Measurements from ENCODE around the gene PRAC1. TPM values are rescaled to one million over a fixed set of nuclear protein-coding genes. Genes with fewer than 3 reads are reported as not detected.
A peak's percentile ranks its signal among the peaks of the same experiment; 100 is the strongest.

Gene PRAC1
- total and polyA plus RNA-seq, 2 of the 8 experiments (the other 6 are each of a cell fraction or from before 2014, with no cell fraction given), result not detected

- TF ChIP-seq RBBP5 (IDR thresholded peaks at IDR 0.05; ENCODE audit: borderline replicate concordance, low read depth, low read length), result no peak
- TF ChIP-seq TEAD4 (IDR thresholded peaks at IDR 0.05; ENCODE audit: low read depth, low read length), result peak; percentile 72; the same call in 1 of the 2 replicates
- TF ChIP-seq YY1 (IDR thresholded peaks at IDR 0.05; ENCODE audit: low read depth, low read length), result no peak
- 0 out of 2 replicates have a peak, but pooled peaks have one; percentile 61 for TF ChIP-seq POU5F1 (IDR thresholded peaks at IDR 0.05; ENCODE audit: low read depth, low read length)
- TF ChIP-seq HDAC6 (IDR thresholded peaks at IDR 0.05; ENCODE audit: low read depth, low read length), result no peak
- TF ChIP-seq RAD21 (IDR thresholded peaks at IDR 0.05 in 1 of 2, conservative IDR thresholded peaks at IDR 0.05 in 1 of 2; ENCODE audit: low read depth in 2 of 2, low read length in 2 of 2), result no peak
- TF ChIP-seq, protein P1, sequence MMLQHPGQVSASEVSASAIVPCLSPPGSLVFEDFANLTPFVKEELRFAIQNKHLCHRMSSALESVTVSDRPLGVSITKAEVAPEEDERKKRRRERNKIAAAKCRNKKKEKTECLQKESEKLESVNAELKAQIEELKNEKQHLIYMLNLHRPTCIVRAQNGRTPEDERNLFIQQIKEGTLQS (IDR thresholded peaks at IDR 0.05; ENCODE audit: insufficient read depth, low read depth, low read length), result no peak
- TF ChIP-seq, protein P2, sequence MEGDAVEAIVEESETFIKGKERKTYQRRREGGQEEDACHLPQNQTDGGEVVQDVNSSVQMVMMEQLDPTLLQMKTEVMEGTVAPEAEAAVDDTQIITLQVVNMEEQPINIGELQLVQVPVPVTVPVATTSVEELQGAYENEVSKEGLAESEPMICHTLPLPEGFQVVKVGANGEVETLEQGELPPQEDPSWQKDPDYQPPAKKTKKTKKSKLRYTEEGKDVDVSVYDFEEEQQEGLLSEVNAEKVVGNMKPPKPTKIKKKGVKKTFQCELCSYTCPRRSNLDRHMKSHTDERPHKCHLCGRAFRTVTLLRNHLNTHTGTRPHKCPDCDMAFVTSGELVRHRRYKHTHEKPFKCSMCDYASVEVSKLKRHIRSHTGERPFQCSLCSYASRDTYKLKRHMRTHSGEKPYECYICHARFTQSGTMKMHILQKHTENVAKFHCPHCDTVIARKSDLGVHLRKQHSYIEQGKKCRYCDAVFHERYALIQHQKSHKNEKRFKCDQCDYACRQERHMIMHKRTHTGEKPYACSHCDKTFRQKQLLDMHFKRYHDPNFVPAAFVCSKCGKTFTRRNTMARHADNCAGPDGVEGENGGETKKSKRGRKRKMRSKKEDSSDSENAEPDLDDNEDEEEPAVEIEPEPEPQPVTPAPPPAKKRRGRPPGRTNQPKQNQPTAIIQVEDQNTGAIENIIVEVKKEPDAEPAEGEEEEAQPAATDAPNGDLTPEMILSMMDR (IDR thresholded peaks at IDR 0.05; ENCODE audit: control extremely low read depth in 1 of 3, insufficient read depth in 1 of 3, low read depth in 1 of 3, low read length in 3 of 3), result no peak
- no peak for TF ChIP-seq SIN3A (conservative IDR thresholded peaks at IDR 0.05 in 1 of 2, IDR thresholded peaks at IDR 0.05 in 1 of 2; ENCODE audit: low read depth in 1 of 2, low read length in 2 of 2)
- TF ChIP-seq ZNF274 (IDR thresholded peaks at IDR 0.05; ENCODE audit: borderline replicate concordance, extremely low read depth, low read length), result no peak
- TF ChIP-seq GTF2F1 (IDR thresholded peaks at IDR 0.05; ENCODE audit: borderline replicate concordance, low read depth, low read length), result no peak
- TF ChIP-seq, protein P3, sequence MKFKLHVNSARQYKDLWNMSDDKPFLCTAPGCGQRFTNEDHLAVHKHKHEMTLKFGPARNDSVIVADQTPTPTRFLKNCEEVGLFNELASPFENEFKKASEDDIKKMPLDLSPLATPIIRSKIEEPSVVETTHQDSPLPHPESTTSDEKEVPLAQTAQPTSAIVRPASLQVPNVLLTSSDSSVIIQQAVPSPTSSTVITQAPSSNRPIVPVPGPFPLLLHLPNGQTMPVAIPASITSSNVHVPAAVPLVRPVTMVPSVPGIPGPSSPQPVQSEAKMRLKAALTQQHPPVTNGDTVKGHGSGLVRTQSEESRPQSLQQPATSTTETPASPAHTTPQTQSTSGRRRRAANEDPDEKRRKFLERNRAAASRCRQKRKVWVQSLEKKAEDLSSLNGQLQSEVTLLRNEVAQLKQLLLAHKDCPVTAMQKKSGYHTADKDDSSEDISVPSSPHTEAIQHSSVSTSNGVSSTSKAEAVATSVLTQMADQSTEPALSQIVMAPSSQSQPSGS (IDR thresholded peaks at IDR 0.05; ENCODE audit: low read length), result no peak
- TF ChIP-seq FOSL1 (IDR thresholded peaks at IDR 0.05; ENCODE audit: insufficient read depth, low read depth, low read length), result no peak
- TF ChIP-seq, protein P4, sequence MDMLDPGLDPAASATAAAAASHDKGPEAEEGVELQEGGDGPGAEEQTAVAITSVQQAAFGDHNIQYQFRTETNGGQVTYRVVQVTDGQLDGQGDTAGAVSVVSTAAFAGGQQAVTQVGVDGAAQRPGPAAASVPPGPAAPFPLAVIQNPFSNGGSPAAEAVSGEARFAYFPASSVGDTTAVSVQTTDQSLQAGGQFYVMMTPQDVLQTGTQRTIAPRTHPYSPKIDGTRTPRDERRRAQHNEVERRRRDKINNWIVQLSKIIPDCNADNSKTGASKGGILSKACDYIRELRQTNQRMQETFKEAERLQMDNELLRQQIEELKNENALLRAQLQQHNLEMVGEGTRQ (IDR thresholded peaks at IDR 0.05; ENCODE audit: low read length), result no peak
- TF ChIP-seq CEBPB (IDR thresholded peaks at IDR 0.05; ENCODE audit: low read depth, low read length), result no peak
- no peak for TF ChIP-seq TAF7 (optimal IDR thresholded peaks at IDR 0.05; ENCODE audit: borderline replicate concordance, low read depth, low read length)
- TF ChIP-seq HDAC2 (IDR thresholded peaks at IDR 0.05; ENCODE audit: borderline replicate concordance in 1 of 2, low read depth in 2 of 2, low read length in 2 of 2), result 0 out of 4 replicates have a peak, but pooled peaks of 1 of the 2 experiments have one; percentile 67
Measured at GRCh38 chr17:48719642-48720265, 2.6 kb downstream of the PRAC1 start (continued).
